ENCODE data around the gene RUNX2.

Gene RUNX2

GRCh38 chr6:45439459-45439858, 111.3 kb downstream of the RUNX2 start:
- TF ChIP-seq CTCF (conservative IDR thresholded peaks at IDR 0.05; ENCODE audit: low read length) = no peak

GRCh38 chr6:45439861-45440388, 111.8 kb downstream of the RUNX2 start:
- H3K4me3 ChIP-seq (ENCODE audit: low read length) = no peak overlapping the region
- TF ChIP-seq CTCF (conservative IDR thresholded peaks at IDR 0.05; ENCODE audit: low read length) = no peak
- DNase-seq (ENCODE audit: low read depth) = no peak

More at GRCh38 chr6:45439459-45439858, 111.3 kb downstream of the RUNX2 start:
- no peak for DNase-seq (ENCODE audit: low read depth)
- H3K4me3 ChIP-seq (ENCODE audit: low read length) = no peak overlapping the region

GRCh38 chr6:45441851-45442453, 113.8 kb downstream of the RUNX2 start:
- no peak overlapping the region for H3K4me3 ChIP-seq (ENCODE audit: low read length)
- no peak for DNase-seq (ENCODE audit: low read depth)
- no peak for TF ChIP-seq CTCF (conservative IDR thresholded peaks at IDR 0.05; ENCODE audit: low read length)

GRCh38 chr6:45442716-45443115, 114.6 kb downstream of the RUNX2 start:
- no peak for DNase-seq (ENCODE audit: low read depth)
- H3K4me3 ChIP-seq (ENCODE audit: low read length) = no peak overlapping the region
- no peak for TF ChIP-seq CTCF (conservative IDR thresholded peaks at IDR 0.05; ENCODE audit: low read length)

GRCh38 chr6:45445364-45445748, 117.2 kb downstream of the RUNX2 start:
- DNase-seq (ENCODE audit: low read depth) = no peak
- H3K4me3 ChIP-seq (ENCODE audit: low read length) = no peak overlapping the region
- no peak for TF ChIP-seq CTCF (conservative IDR thresholded peaks at IDR 0.05; ENCODE audit: low read length)

GRCh38 chr6:45445749-45446549, 117.8 kb downstream of the RUNX2 start:
- peak; percentile 99 for DNase-seq (ENCODE audit: low read depth)
- no peak for TF ChIP-seq CTCF (conservative IDR thresholded peaks at IDR 0.05; ENCODE audit: low read length)
- no peak overlapping the region for H3K4me3 ChIP-seq (ENCODE audit: low read length)

- DNase-seq (ENCODE audit: low read depth) = no peak
- TF ChIP-seq CTCF (conservative IDR thresholded peaks at IDR 0.05; ENCODE audit: low read length) = no peak
- H3K4me3 ChIP-seq (ENCODE audit: low read length) = no peak overlapping the region
Measured at GRCh38 chr6:45447005-45447404, 118.9 kb downstream of the RUNX2 start.

Data from AG10803 (cell line).